GM18505 (cell line): Measurements from ENCODE around the gene ETV3.
"Not testable (repeated sequence)": the region's sequence is repeated elsewhere in the genome, so short reads cannot be mapped to it uniquely, and the experiment has no call there.

Source experiments
- ATAC-seq: cut with Tn5 transposase; IDR thresholded peaks from one replicate; pipeline ENCODE4 v1.9.1; 2021; ENCODE audit not compliant: unreplicated experiment
- POLR2A ChIP-seq: IDR thresholded peaks from 4 replicates; pipeline ENCODE4 v1.6.1; 2011; ENCODE audit warnings: borderline replicate concordance; ENCODE audit not compliant: insufficient read depth, insufficient read length; ENCODE audit errors: extremely low read depth

Gene ETV3

DNA sequence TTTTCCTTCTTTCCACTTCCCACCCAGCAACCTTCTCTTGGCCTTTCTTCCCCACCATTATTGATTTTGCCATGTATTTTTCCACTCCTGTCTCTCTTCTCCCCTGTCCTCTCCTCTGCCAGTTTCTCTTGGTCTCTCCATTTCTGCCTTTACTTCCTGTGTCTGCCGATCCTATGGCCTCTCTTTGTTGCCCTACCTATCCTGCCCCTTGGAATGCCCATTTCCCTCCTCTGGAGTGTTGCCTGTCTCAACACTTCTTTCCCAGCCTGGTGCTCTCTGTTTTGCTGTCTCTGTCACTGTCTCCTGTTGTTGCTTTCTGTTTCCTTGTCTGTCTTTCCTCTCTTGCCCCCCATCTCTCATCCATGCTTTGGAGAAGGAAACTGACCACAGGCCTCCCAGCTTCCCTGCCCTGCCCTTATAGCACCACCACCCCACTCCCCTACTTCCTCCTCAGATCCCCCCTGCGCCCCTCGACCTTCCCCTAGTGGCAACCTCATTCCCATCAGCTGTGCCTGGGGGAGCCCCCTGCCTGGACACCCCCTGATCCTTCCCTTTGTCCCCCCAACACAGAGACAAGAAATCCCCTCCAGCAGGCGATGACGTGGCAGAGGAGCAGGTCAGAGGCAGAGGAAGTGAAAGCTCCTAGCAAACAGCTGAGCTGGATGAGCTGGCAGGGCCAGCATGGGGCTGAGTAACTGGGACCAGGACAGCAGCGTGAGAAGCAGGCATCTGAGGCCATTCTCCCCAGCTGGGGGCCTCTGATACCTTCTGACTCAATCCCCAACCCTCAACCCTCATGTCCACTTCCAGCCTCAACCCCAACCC lies 32.0 kb downstream of the ETV3 start:
- ATAC-seq = peak; percentile 75
- TF ChIP-seq POLR2A = no peak

DNA sequence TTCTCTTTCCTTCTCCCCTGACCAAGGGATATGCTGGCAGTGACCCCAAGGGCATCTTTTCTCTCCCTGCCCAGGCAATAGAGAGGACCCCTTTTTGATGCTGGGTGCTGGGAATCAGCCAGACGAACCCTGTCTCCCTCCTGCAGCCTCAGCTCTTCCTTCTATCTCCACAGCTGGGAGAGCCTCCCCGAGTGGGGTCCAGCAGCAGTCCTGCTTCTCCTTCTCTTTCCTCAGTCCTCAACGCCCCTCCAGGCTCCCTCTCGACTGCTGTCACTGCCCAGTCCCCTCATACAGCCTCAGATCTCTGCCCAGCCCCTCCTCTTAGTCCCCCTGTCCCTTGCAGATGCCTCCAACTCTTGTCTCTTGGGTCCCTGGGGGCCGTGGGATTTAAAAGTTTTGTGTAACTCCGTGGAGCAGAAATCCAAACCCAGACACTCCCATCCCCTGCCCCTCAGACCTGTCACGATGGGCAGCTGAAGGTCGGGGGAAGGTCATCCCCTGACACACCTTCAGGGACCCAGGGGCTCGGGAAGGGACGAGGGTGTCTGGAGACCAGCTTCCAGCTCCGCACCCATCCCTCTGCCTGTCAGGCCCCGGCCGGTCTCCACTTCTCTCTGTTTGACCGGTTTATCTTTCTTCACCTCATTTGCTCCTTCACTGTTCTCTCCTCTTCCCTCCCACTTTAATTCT lies 32.8 kb downstream of the ETV3 start:
- TF ChIP-seq POLR2A = no peak
- ATAC-seq = no peak

DNA sequence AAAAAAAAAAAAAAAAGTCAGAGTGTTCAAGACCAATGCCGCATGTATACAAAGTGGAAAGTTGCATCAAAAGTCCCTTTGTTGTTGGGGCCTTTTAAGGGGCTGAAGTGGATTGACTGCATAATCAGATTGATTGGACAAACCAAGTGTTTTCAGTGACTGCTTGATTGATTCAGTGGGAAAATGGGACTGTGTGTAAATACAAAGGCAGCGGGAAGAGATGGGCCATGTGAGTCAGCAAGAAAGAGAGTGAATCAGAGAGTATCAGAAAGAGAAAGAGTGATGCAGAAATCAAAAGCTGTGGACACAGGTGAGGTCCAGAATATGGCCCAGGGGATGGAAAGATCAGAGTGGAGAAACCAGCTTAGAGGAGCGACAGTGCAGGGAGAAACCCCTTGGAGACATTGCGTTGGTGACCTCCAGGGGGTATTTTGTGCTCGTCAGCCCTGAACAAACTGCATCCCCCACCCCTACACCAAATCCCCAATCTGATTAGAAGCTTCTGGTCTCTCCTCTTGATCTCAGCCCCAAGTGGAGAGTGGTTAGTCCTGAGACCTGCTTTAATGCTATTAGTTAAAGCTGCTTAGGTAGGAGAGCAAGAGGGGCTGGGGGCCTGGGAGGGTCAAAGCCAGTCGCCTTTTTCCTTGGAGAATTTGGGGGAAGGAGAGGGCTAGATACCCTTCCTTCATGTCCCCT lies 33.4 kb downstream of the ETV3 start:
- no peak for TF ChIP-seq POLR2A
- no peak for ATAC-seq

DNA sequence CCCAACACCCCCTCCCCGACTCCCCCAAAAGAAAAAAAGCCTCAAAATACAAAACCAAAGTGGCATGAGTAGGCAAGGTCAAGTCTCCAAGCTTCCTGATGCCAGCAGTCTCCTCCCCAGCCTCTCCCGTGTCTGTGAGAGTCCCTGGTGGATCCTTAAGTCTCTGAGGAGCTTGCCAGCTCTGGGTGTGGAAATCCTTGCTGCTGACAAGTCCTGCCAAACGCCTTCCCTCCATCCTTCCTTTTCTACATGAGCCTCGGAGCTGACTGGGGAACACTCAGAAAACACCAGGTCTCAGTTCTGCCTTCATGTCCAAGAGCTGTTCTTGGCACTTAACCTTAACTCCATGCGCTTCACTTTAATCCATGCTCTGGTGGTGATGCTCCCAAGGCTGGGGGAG lies 34.9 kb downstream of the ETV3 start:
- no peak for ATAC-seq
- TF ChIP-seq POLR2A = no peak

DNA sequence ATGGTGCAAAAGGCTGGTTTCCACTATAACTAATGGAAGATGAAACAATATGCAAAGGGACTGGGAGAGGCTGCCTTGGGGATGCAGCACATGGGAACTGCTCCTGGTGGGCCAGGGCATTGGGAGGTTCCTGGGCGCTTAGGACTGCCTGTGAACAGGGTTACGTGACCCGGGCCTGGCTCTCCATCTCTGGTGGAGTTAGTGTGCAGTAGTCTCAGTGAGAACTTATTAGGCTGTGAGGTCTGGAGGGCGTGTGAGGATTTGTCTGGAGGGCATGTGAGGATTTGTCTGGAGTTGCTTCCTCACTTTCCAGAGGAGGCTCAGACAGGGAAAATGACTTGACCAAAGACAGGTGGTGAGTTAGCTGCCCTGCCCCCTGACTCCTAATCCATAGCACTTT lies 37.0 kb downstream of the ETV3 start:
- TF ChIP-seq POLR2A = no peak
- no peak for ATAC-seq

DNA sequence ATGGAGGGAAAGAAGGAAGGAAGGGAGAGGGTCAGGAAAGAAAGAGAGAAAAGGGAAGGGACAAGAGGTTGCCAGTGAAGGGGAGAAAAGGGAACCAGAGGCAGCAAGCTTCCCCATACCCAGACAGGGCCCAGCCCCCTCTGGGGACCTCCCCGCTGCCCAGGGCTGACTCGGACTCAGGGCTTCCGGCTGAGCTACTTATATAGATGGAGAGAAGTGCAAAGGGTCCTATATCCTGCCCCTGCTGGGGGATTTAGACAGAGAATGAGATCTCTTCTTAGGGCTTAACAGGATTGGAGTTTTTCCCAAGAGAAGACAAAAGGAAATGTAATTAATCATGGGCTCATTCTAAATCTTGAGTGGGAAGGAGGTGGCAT lies 38.6 kb downstream of the ETV3 start, which contains the start of gene ETV3L:
Gene ETV3L (minus strand): TSS at position 176 of the 377 bp plus-strand sequence. CDS start 285 bp downstream, outside the sequence.
- ATAC-seq = no peak
- TF ChIP-seq POLR2A = no peak

DNA sequence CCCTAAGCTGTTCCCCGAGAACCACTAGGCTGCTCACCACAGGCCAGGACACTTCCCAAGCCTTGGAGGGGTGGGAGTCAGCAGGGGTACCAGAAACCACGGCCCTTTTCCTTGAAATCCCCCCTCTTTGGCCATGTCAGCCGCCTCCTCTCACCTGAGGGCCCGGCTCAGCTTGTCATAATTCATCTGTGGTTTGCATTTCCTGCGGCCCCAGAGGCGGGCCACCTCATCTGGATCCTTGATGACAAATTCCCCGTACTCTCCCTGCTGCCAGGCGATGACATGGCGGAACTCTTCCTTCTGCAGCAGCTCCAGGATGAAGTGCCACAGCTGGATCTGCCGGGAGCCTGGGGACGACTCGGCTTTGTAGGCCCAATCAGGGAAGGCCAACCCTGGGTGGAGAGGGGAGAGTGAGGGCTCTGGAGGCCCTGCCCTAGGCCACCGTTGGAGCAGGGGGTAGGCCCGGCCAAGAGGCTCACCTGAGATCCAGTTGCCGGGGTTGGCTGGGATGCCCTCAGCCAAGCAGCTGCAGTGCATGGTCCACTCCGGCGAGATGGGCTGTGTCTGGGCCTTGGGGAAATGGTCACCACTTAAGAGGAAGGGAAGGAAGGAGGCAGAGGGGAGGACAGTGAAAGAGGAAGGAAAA lies 39.1 kb downstream of the ETV3 start:
- not testable (repeated sequence) for ATAC-seq

DNA sequence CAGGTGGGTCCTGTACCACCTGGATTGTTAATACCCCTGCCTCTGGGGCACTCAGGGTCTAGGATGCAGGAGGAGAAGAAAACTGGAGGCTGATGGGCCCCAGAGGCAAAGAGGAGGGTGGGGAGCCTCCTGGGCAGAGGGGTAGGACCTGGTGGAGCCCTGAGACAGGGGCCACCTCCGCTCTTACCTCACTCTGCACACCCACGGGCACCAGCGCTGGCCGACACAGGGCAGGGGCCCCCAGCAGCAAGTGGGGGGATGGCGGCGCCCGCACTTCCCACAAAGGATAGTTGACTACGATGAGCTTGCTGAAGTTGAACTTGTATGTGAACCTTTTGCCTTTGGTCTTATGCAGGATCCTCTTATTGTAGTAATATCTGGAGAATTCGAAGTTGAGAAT lies 39.7 kb downstream of the ETV3 start:
- ATAC-seq = no peak
- no peak for TF ChIP-seq POLR2A

DNA sequence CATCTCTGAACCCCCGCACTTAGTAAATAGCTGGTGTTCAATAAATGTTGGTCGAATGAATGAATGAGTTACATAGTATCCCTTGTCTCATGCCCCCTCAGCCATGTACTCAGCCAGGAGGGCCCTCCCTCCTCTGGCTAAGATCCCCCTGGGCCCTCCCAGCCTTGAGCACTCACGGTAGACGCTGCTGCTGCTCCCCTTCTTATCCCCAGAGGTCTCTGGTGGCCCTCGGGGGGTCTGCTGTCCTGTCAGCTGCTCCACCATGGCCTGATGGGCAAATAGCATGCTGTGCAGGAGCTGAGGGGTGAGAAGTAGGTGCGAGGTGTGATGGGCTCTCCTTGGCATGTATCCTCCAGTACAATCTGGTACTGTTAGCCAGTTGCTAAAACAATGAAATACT lies 40.5 kb downstream of the ETV3 start:
- TF ChIP-seq POLR2A = no peak
- no peak for ATAC-seq

DNA sequence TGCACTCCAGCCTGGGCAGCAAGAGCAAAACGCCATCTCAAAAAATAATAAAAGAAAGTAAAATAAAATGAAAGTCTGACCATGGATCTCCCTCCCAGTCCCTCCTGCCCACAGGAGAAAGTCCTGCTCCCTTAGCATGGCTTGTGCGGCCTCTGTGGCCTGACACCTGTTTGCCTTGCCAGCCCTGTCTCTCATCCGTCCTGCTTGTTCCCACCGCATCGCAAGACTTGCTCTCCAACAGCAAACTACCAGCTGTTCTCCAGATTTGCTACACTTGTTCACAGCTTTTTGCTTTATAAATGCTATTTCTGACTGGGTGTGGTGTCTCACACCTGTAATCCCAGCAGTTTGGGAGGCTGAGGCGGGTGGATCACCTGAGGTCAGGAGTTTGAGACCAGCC lies 41.3 kb downstream of the ETV3 start:
- no peak for TF ChIP-seq POLR2A
- ATAC-seq = no peak

DNA sequence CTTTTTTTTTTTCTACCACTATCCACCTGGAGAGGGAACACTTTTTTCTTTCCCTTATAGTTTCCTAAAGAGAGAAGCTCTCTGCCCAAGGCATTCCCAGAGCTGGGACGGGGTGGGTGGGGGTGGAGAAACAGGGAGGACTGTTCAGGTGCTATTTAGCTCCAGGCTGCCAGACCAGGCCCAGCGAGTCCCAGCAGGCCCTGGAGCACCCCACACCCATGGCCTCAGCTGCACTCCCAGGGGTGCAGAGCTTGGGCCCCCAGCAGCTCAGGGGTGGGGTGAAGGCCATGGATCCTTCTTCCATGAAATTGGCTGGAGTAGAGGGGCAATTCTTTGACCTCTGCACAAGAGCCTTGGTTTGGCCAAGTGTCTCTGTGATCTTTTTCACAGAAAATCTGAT lies 42.6 kb downstream of the ETV3 start:
- ATAC-seq = no peak
- TF ChIP-seq POLR2A = no peak

DNA sequence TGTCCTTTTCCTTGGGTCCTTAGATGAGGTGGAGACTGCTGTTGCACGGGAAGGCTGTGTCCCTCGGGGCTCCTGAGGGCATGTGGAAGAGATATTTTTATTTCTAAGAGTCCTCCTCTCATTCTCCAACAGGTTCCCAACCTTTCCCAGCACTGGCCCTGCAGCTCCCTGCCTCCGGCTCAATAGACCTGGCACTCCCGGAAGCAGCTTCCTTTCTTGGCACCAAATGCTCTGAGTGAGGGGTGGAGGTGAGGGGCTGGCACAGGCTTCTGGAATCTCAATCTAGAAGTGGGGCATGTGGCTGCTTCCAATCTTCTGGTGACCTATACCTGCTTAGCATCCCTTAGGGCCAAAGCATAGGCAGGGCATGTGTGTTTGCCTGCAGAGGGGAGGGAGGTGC lies 43.1 kb downstream of the ETV3 start:
- TF ChIP-seq POLR2A = no peak
- no peak for ATAC-seq

DNA sequence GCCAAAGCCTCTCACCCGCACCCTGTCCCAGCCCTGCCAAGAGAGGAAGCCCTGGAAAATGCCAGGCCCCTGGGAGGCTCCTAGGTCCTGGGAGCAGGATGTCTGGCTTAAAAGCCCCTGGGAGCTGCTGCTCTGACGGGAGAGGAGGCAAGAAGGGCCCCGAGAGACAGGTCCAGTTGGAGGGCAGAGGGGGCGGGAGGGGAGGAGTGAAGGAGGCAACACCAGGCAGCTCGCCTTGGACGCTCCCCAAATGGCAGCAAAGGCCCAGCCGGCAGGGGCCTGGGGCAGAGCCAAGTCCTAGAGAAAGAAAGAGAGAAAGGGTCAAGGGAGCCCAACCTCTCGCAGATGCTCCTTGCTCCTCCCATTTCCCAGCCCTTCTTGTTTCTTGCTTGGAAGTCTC lies 45.4 kb downstream of the ETV3 start:
- ATAC-seq = no peak

More for the DNA sequence above, 45.4 kb downstream of the ETV3 start:
- TF ChIP-seq POLR2A = no peak
